H1 (cell line): ENCODE results near the gene PSME4. TPM values are rescaled to one million over a fixed set of nuclear protein-coding genes. Genes with fewer than 3 reads are reported as not detected.

Experiments
- BRCA1 ChIP-seq: IDR thresholded peaks from 2 replicates; pipeline ENCODE4 v1.6.1; 2012; ENCODE audit warnings: low read depth, low read length, improper control_type of control experiment
- CHD7 ChIP-seq: fragments of 300-600 bp; sonication (generic); IDR thresholded peaks from 2 replicates; pipeline ENCODE4 v1.7.1; 2012; ENCODE audit warnings: low read length, moderate library complexity, mild to moderate bottlenecking, inconsistent platforms; ENCODE audit not compliant: insufficient replicate concordance
- CREB1 ChIP-seq: IDR thresholded peaks from 2 replicates; pipeline ENCODE4 v1.6.1; 2012; ENCODE audit warnings: inconsistent platforms
- CTBP2 ChIP-seq: IDR thresholded peaks from 2 replicates; pipeline ENCODE4 v1.7.0; 2011; ENCODE audit warnings: borderline replicate concordance, mild to moderate bottlenecking, moderate library complexity, mixed read lengths, low read length; ENCODE audit not compliant: insufficient read depth, insufficient read length
- E2F6 ChIP-seq: IDR thresholded peaks from 2 replicates; pipeline ENCODE4 v1.6.1; 2012; ENCODE audit warnings: inconsistent platforms
- KDM1A ChIP-seq: fragments of 200-600, 300-600 bp; sonication (generic); IDR thresholded peaks from 2 replicates; pipeline ENCODE4 v1.7.1; 2016; ENCODE audit warnings: mild to moderate bottlenecking, low read length, borderline replicate concordance
- PHF8 ChIP-seq: fragments of 200-600 bp; sonication (generic); conservative IDR thresholded peaks from 2 replicates; pipeline ENCODE4 v1.7.1; 2012; ENCODE audit warnings: low read depth, mild to moderate bottlenecking, inconsistent platforms, low read length, moderate library complexity
- POU5F1 ChIP-seq: IDR thresholded peaks from 2 replicates; pipeline ENCODE4 v1.6.1; 2011; ENCODE audit warnings: low read depth, mild to moderate bottlenecking, low read length, moderate library complexity
- RNF2 ChIP-seq: fragments of 200-900, 300-1000 bp; sonication (generic); IDR thresholded peaks from 2 replicates; pipeline ENCODE4 v1.7.1; 2016; ENCODE audit warnings: borderline replicate concordance, low read depth, mild to moderate bottlenecking, antibody characterized with exemption, low read length; ENCODE audit not compliant: poor library complexity, severe bottlenecking; ENCODE audit errors: missing control alignments
- RXRA ChIP-seq: IDR thresholded peaks from 2 replicates; pipeline ENCODE4 v1.6.1; 2011; ENCODE audit warnings: low read depth, mild to moderate bottlenecking, low read length, moderate library complexity; ENCODE audit not compliant: insufficient read depth
- YY1 ChIP-seq: IDR thresholded peaks from 2 replicates; pipeline ENCODE4 v1.6.1; 2011; ENCODE audit warnings: low read depth, mild to moderate bottlenecking, low read length
- polyA plus RNA-seq, 7 experiments: library from polyadenylated mRNA; depleted of rRNA in 3 of 7; stranded (reverse) in 5 of 7; unstranded in 2 of 7; fragments of >200 nt in 5 of 7; fragments of 200-250 nt in 2 of 7; gene quantifications; 1 replicate in 5 of 7; 2 replicates in 1 of 7; 4 replicates in 1 of 7; pipeline versions ENCODE4 v1.2.1 to v1.2.3, GENCODE V29; 2011 to 2013; ENCODE audit warnings: missing spikeins in 2 of 7, mixed read lengths in 2 of 7
- total RNA-seq: library from RNA; stranded (reverse); fragmentation: NEBNext Ultra II Directional; extraction: Animal tissue kit (Norgen Biotek cat#: 25700); gene quantifications from 2 replicates; pipeline ENCODE4 v1.2.1, GENCODE V29; 2021

Gene PSME4
- total and polyA plus RNA-seq, 2 of the 8 experiments (the other 6 are each of a cell fraction or from before 2014, with no cell fraction given): 42.2 to 116 TPM

GRCh38 chr2:53843595-53843994 lies 127.2 kb downstream of the PSME4 start (continued):
- TF ChIP-seq CHD7 (no peak), RXRA (no peak), CTBP2 (no peak), BRCA1 (no peak), YY1 (no peak), PHF8 (no peak), E2F6 (no peak), CREB1 (no peak), RNF2 (no peak), POU5F1 (no peak), KDM1A (no peak)
